Measurements from ENCODE around the gene ADAMTSL3.

Gene ADAMTSL3

GRCh38 chr15:83813682-83814081, 159.8 kb downstream of the ADAMTSL3 start:
- TF ChIP-seq EZH2phosphoT487 (IDR thresholded peaks at IDR 0.05; ENCODE audit: borderline replicate concordance) = no peak
- no peak for TF ChIP-seq CTCF (conservative IDR thresholded peaks at IDR 0.05; ENCODE audit: low read length)
- H3K4me2 ChIP-seq (ENCODE audit: low read depth, low read length, poor library complexity, severe bottlenecking) = no peak overlapping the region
- no peaks in the 10 kb centered on the region for H4K20me1 ChIP-seq (ENCODE audit: insufficient read depth, low read length, poor library complexity, severe bottlenecking)
- no peak overlapping the region for H3K9ac ChIP-seq (ENCODE audit: low read depth, low read length, poor library complexity, severe bottlenecking)
- H3K9me2 ChIP-seq (replicated peaks; ENCODE audit: low read depth, low read length) = no peaks in the 10 kb centered on the region
- no peaks in the 10 kb centered on the region for H3K9me3 ChIP-seq (ENCODE audit: insufficient read depth, low read depth, low read length)
- H3F3A ChIP-seq (ENCODE audit: low read depth) = no peaks in the 10 kb centered on the region
- H3K4me1 ChIP-seq (ENCODE audit: insufficient read depth, low read length, poor library complexity, severe bottlenecking) = no peaks in the 10 kb centered on the region
- H2AFZ ChIP-seq (ENCODE audit: low read length) = no peak overlapping the region
- no peaks in the 10 kb centered on the region for H3K27me3 ChIP-seq (ENCODE audit: insufficient read depth, low read length, poor library complexity, severe bottlenecking)
- no peaks in the 10 kb centered on the region for H3K79me2 ChIP-seq (ENCODE audit: insufficient read depth, low read length)
- no peak overlapping the region for H3K4me3 ChIP-seq (ENCODE audit: low read length, poor library complexity, severe bottlenecking)
- H3K36me3 ChIP-seq (ENCODE audit: insufficient read depth, low read length) = no peaks in the 10 kb centered on the region

- Histone ChIP-seq H3K4me3 (ENCODE audit: low read length, poor library complexity, severe bottlenecking) (no peak overlapping the region), H3F3A (ENCODE audit: low read depth) (no peaks in the 10 kb centered on the region), H3K9me2 (replicated peaks; ENCODE audit: low read depth, low read length) (no peaks in the 10 kb centered on the region), H3K9me3 (ENCODE audit: insufficient read depth, low read depth, low read length) (no peaks in the 10 kb centered on the region), H3K27me3 (ENCODE audit: insufficient read depth, low read length, poor library complexity, severe bottlenecking) (no peaks in the 10 kb centered on the region), H3K4me1 (ENCODE audit: insufficient read depth, low read length, poor library complexity, severe bottlenecking) (no peaks in the 10 kb centered on the region), H3K79me2 (ENCODE audit: insufficient read depth, low read length) (no peaks in the 10 kb centered on the region), H2AFZ (ENCODE audit: low read length) (no peak overlapping the region), H3K36me3 (ENCODE audit: insufficient read depth, low read length) (no peaks in the 10 kb centered on the region), H3K4me2 (ENCODE audit: low read depth, low read length, poor library complexity, severe bottlenecking) (no peak overlapping the region), H4K20me1 (ENCODE audit: insufficient read depth, low read length, poor library complexity, severe bottlenecking) (no peaks in the 10 kb centered on the region), H3K9ac (ENCODE audit: low read depth, low read length, poor library complexity, severe bottlenecking) (no peak overlapping the region)
- TF ChIP-seq CTCF (conservative IDR thresholded peaks at IDR 0.05; ENCODE audit: low read length) (no peak), EZH2phosphoT487 (IDR thresholded peaks at IDR 0.05; ENCODE audit: borderline replicate concordance) (no peak)
Measured at GRCh38 chr15:83815506-83815905, 161.6 kb downstream of the ADAMTSL3 start.

GRCh38 chr15:83816124-83816883, 162.4 kb downstream of the ADAMTSL3 start:
- Histone ChIP-seq H3K79me2 (ENCODE audit: insufficient read depth, low read length) (no peaks in the 10 kb centered on the region), H3K27me3 (ENCODE audit: insufficient read depth, low read length, poor library complexity, severe bottlenecking) (no peaks in the 10 kb centered on the region), H3K4me3 (ENCODE audit: low read length, poor library complexity, severe bottlenecking) (no peak overlapping the region), H3K9me2 (replicated peaks; ENCODE audit: low read depth, low read length) (no peaks in the 10 kb centered on the region), H2AFZ (ENCODE audit: low read length) (no peak overlapping the region), H3K4me2 (ENCODE audit: low read depth, low read length, poor library complexity, severe bottlenecking) (no peak overlapping the region), H4K20me1 (ENCODE audit: insufficient read depth, low read length, poor library complexity, severe bottlenecking) (no peaks in the 10 kb centered on the region), H3K36me3 (ENCODE audit: insufficient read depth, low read length) (no peaks in the 10 kb centered on the region), H3K9me3 (ENCODE audit: insufficient read depth, low read depth, low read length) (no peaks in the 10 kb centered on the region), H3K4me1 (ENCODE audit: insufficient read depth, low read length, poor library complexity, severe bottlenecking) (no peaks in the 10 kb centered on the region), H3F3A (ENCODE audit: low read depth) (no peaks in the 10 kb centered on the region), H3K9ac (ENCODE audit: low read depth, low read length, poor library complexity, severe bottlenecking) (no peak overlapping the region)
- TF ChIP-seq CTCF (conservative IDR thresholded peaks at IDR 0.05; ENCODE audit: low read length) = no peak
- no peak for TF ChIP-seq EZH2phosphoT487 (IDR thresholded peaks at IDR 0.05; ENCODE audit: borderline replicate concordance)
